ENCODE results near the gene LILRB3.

GRCh38 chr19:54199401-54199800, 23.4 kb downstream of the LILRB3 start:
- TF ChIP-seq CTCF (IDR thresholded peaks at IDR 0.05) (no peak), POLR2AphosphoS5 (IDR thresholded peaks at IDR 0.05) (no peak), POLR2A (IDR thresholded peaks at IDR 0.05) (no peak)
